DMS79 treated with DMSO at 0.1 percent for 48 hours (cell line): ENCODE results near the gene KLRC3.
"Not testable (repeated sequence)": the region's sequence is repeated elsewhere in the genome, so short reads cannot be mapped to it uniquely, and the experiment has no call there.

Experiments used
- DNase-seq: peaks from one replicate; lab custom pipeline; 2025; lab: John Stamatoyannopoulos, UW

Gene KLRC3

GRCh38 chr12:10420334-10420733, at the start of gene KLRC3:
Gene KLRC3 (minus strand): TSS chr12:10420595. CDS start chr12:10420550, 45 bp downstream.
- DNase-seq: not testable (repeated sequence)

GRCh38 chr12:10469701-10470100, 49.3 kb upstream of the KLRC3 start:
- no peak for DNase-seq

GRCh38 chr12:10466311-10466710, 45.9 kb upstream of the KLRC3 start:
- DNase-seq: no peak

GRCh38 chr12:10457760-10458159, 37.4 kb upstream of the KLRC3 start:
- no peak for DNase-seq

- no peak for DNase-seq
Observed at GRCh38 chr12:10456856-10457255, 36.5 kb upstream of the KLRC3 start.

- no peak for DNase-seq
Observed at GRCh38 chr12:10455766-10456165, 35.4 kb upstream of the KLRC3 start.

- DNase-seq: no peak
Observed at GRCh38 chr12:10454531-10454930, 34.1 kb upstream of the KLRC3 start.

GRCh38 chr12:10453156-10453555, 32.8 kb upstream of the KLRC3 start, which contains the start of gene KLRC1:
Gene KLRC1 (minus strand): TSS chr12:10453377. CDS start chr12:10451156, 2,221 bp downstream.
- no peak for DNase-seq

GRCh38 chr12:10448236-10448635, 27.8 kb upstream of the KLRC3 start:
- no peak for DNase-seq

- DNase-seq: not testable (repeated sequence)
Observed at GRCh38 chr12:10446052-10446451, 25.7 kb upstream of the KLRC3 start.

GRCh38 chr12:10441144-10441543, 20.7 kb upstream of the KLRC3 start:
- not testable (repeated sequence) for DNase-seq

- DNase-seq: not testable (repeated sequence)
Observed at GRCh38 chr12:10439608-10440274, 19.3 kb upstream of the KLRC3 start.

GRCh38 chr12:10437601-10438000, 17.2 kb upstream of the KLRC3 start:
- DNase-seq: not testable (repeated sequence)

- not testable (repeated sequence) for DNase-seq
Observed at GRCh38 chr12:10435816-10436215, 15.4 kb upstream of the KLRC3 start, which contains the start of gene KLRC2. Gene KLRC2 (minus strand): TSS chr12:10436010. CDS start chr12:10435986, 24 bp downstream.

- not testable (repeated sequence) for DNase-seq
Observed at GRCh38 chr12:10430623-10431022, 10.2 kb upstream of the KLRC3 start.

GRCh38 chr12:10425938-10426337, 5.5 kb upstream of the KLRC3 start:
- DNase-seq: not testable (repeated sequence)

- DNase-seq: not testable (repeated sequence)
Observed at GRCh38 chr12:10424260-10424899, 4.0 kb upstream of the KLRC3 start.

GRCh38 chr12:10422159-10422558, 1.8 kb upstream of the KLRC3 start:
- not testable (repeated sequence) for DNase-seq

- no peak for DNase-seq
Observed at GRCh38 chr12:10409392-10409791, 11.0 kb downstream of the KLRC3 start, which contains the start of gene KLRC4. Gene KLRC4 (minus strand): TSS chr12:10409757. CDS start chr12:10409575, 182 bp downstream.

- DNase-seq: no peak
Observed at GRCh38 chr12:10408842-10409241, 11.6 kb downstream of the KLRC3 start.

- no peak for DNase-seq
Observed at GRCh38 chr12:10406725-10407124, 13.7 kb downstream of the KLRC3 start.

- DNase-seq: no peak
Observed at GRCh38 chr12:10405294-10405693, 15.1 kb downstream of the KLRC3 start.

- DNase-seq: no peak
Observed at GRCh38 chr12:10404798-10405197, 15.6 kb downstream of the KLRC3 start.
